ENCODE results near the gene ANO7. TPM values are rescaled to one million over a fixed set of nuclear protein-coding genes. Genes with fewer than 3 reads are reported as not detected.
A peak's percentile ranks its signal among the peaks of the same experiment; 100 is the strongest.

Gene ANO7
- total and polyA plus RNA-seq, 2 of the 13 experiments (the other 11 are each of a cell fraction or from before 2014, with no cell fraction given), result 4.1 to 4.9 TPM

- peak; percentile 78; the same call in 1 of the 2 replicates for TF ChIP-seq ZNF232 (CRISPR knock-in tag; IDR thresholded peaks at IDR 0.05; ENCODE audit: borderline replicate concordance)
- 0 out of 2 replicates have a peak, but pooled peaks have one; percentile 49 for TF ChIP-seq ZNF446 (CRISPR knock-in tag; IDR thresholded peaks at IDR 0.05)
- peak; percentile 63; the same call in 1 of the 2 replicates for TF ChIP-seq MEIS2 (CRISPR knock-in tag; IDR thresholded peaks at IDR 0.05)
- TF ChIP-seq ZNF629 (CRISPR knock-in tag; conservative IDR thresholded peaks at IDR 0.05), result no peak; the same call in 1 of the 2 replicates
- TF ChIP-seq ZMAT5 (CRISPR knock-in tag; IDR thresholded peaks at IDR 0.05; ENCODE audit: borderline replicate concordance, low read depth), result no peak
- TF ChIP-seq ZNF556 (CRISPR knock-in tag; IDR thresholded peaks at IDR 0.05; ENCODE audit: borderline replicate concordance), result peak; percentile 47; the same call in 1 of the 2 replicates
- no peak for TF ChIP-seq CCAR2 (optimal IDR thresholded peaks at IDR 0.05; ENCODE audit: low read depth, low read length)
- TF ChIP-seq SP140L (CRISPR knock-in tag; IDR thresholded peaks at IDR 0.05; ENCODE audit: borderline replicate concordance), result no peak
- TF ChIP-seq POLR2G (IDR thresholded peaks at IDR 0.05; ENCODE audit: low read depth, low read length), result peak; percentile 67
- TF ChIP-seq NR2F6 (IDR thresholded peaks at IDR 0.05), result peak; percentile 18
- TF ChIP-seq NR2F6 (CRISPR knock-in tag; IDR thresholded peaks at IDR 0.05), result peak; percentile 64
- peak; percentile 87 for TF ChIP-seq ZNF441 (CRISPR knock-in tag; IDR thresholded peaks at IDR 0.05; ENCODE audit: borderline replicate concordance)
- TF ChIP-seq ZBTB37 (CRISPR knock-in tag; IDR thresholded peaks at IDR 0.05), result no peak
- peak; percentile 41; the same call in 1 of the 2 replicates for TF ChIP-seq ZNF788 (CRISPR knock-in tag; IDR thresholded peaks at IDR 0.05; ENCODE audit: borderline replicate concordance)
- peak; percentile 95 for TF ChIP-seq ZNF800 (CRISPR knock-in tag; IDR thresholded peaks at IDR 0.05)
- peak; percentile 72 for TF ChIP-seq PBX2 (CRISPR knock-in tag; IDR thresholded peaks at IDR 0.05)
- no peak for TF ChIP-seq U2AF1 (optimal IDR thresholded peaks at IDR 0.05; ENCODE audit: low read depth, low read length)
- TF ChIP-seq FOXA1 (IDR thresholded peaks at IDR 0.05), result no peak
- TF ChIP-seq FOXA1 (CRISPR knock-in tag; IDR thresholded peaks at IDR 0.05), result peak; percentile 75
- TF ChIP-seq RNF2 (conservative IDR thresholded peaks at IDR 0.05; ENCODE audit: low read depth), result no peak
- no peak; the same call in 1 of the 2 replicates for TF ChIP-seq HIVEP1 (CRISPR knock-in tag; IDR thresholded peaks at IDR 0.05)
- TF ChIP-seq KLF12 (CRISPR knock-in tag; IDR thresholded peaks at IDR 0.05; ENCODE audit: borderline replicate concordance), result no peak; the same call in 1 of the 2 replicates
- TF ChIP-seq IKZF4 (CRISPR knock-in tag; IDR thresholded peaks at IDR 0.05; ENCODE audit: borderline replicate concordance, low read depth, not compliant biosample characterization), result peak; percentile 67
- no peak for TF ChIP-seq ATF3 (CRISPR knock-in tag; IDR thresholded peaks at IDR 0.05)
- TF ChIP-seq NCOA5 (CRISPR knock-in tag; IDR thresholded peaks at IDR 0.05), result no peak
- 0 out of 2 replicates have a peak, but pooled peaks have one; percentile 56 for TF ChIP-seq ZNF430 (CRISPR knock-in tag; IDR thresholded peaks at IDR 0.05)
Measured at GRCh38 chr2:241224018-241224850, 35.8 kb downstream of the ANO7 start (continued).
